Measurements from ENCODE around the gene RGS8. TPM values are rescaled to one million over a fixed set of nuclear protein-coding genes. Genes with fewer than 3 reads are reported as not detected.

Gene RGS8
- total RNA-seq, 2 experiments from 2014 or later = not detected

DNA sequence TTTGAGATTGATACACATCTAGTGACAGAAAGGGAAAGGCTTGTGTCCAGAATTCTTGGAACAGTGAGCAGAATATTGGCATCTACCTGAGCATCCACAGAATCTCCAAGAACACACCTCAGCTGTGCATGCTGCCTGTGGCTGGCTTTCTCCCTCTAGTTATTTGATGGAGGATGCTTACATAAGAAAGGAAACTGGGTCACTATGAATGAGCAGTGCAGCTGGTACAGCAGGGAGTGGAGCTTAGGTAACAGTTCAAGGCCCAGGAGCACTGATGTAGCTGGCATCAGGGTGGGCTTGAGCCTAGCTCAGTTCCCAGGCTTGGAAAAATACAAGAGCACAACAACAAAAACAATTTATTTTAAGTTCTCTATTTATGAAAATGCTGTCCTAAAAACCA, 26.3 kb downstream of the RGS8 start:
- ChIA-PET CTCF (interaction anchor here (1.1 kb wide), 2 partner anchors 59 to 124 kb away, joined by 3 read pairs; no protein-coding TSS in a partner anchor), POLR2A (interaction anchor here (0.5 to 0.9 kb wide), 2 partner anchors 9 to 26 kb away, joined by 3 read pairs; no protein-coding TSS in a partner anchor)
- Mint-ChIP-seq H3K36me3 (ENCODE audit: low read depth) (no peaks in the 10 kb centered on the region), H3K4me1 (ENCODE audit: low read depth) (no peaks in the 10 kb centered on the region), H3K9me3 (no peaks in the 10 kb centered on the region), H3K27ac (no peak overlapping the region), H3K4me3 (no peak overlapping the region), H3K27me3 (peaks cover 8% of the 10 kb centered on the region)
- Histone ChIP-seq H3K36me3 (ENCODE audit: insufficient read depth, low read length) (no peaks in the 10 kb centered on the region), H3K27ac (ENCODE audit: low read depth in 1 of 2, low read length in 2 of 2) (no peak overlapping the region), H3K4me3 (ENCODE audit: low read length) (no peak overlapping the region), H3K9me3 (ENCODE audit: control insufficient read depth in 1 of 2, insufficient read depth in 1 of 2, low read length in 2 of 2) (no peaks in the 10 kb centered on the region), H3K4me1 (ENCODE audit: insufficient read depth, low read length) (no peaks in the 10 kb centered on the region), H3K27me3 (ENCODE audit: control insufficient read depth in 1 of 2, insufficient read depth in 2 of 2, low read length in 2 of 2) (peaks cover 0 to 3% of the 10 kb centered on the region in 2 experiments)
- intact Hi-C loops (cut with DNase I, micrococcal nuclease) = no loop called here
- no peak for ATAC-seq (ENCODE audit: poor library complexity)
- TF ChIP-seq, protein P1, sequence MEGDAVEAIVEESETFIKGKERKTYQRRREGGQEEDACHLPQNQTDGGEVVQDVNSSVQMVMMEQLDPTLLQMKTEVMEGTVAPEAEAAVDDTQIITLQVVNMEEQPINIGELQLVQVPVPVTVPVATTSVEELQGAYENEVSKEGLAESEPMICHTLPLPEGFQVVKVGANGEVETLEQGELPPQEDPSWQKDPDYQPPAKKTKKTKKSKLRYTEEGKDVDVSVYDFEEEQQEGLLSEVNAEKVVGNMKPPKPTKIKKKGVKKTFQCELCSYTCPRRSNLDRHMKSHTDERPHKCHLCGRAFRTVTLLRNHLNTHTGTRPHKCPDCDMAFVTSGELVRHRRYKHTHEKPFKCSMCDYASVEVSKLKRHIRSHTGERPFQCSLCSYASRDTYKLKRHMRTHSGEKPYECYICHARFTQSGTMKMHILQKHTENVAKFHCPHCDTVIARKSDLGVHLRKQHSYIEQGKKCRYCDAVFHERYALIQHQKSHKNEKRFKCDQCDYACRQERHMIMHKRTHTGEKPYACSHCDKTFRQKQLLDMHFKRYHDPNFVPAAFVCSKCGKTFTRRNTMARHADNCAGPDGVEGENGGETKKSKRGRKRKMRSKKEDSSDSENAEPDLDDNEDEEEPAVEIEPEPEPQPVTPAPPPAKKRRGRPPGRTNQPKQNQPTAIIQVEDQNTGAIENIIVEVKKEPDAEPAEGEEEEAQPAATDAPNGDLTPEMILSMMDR (IDR thresholded peaks at IDR 0.05) = no peak
- DNase-seq = no peak

- Histone ChIP-seq H3K4me3 (ENCODE audit: low read length) (no peak overlapping the region), H3K9me3 (ENCODE audit: control insufficient read depth in 1 of 2, insufficient read depth in 1 of 2, low read length in 2 of 2) (no peaks in the 10 kb centered on the region), H3K36me3 (ENCODE audit: insufficient read depth, low read length) (no peaks in the 10 kb centered on the region), H3K27me3 (ENCODE audit: control insufficient read depth in 1 of 2, insufficient read depth in 2 of 2, low read length in 2 of 2) (peaks cover 0 to 3% of the 10 kb centered on the region in 2 experiments), H3K4me1 (ENCODE audit: insufficient read depth, low read length) (no peaks in the 10 kb centered on the region), H3K27ac (ENCODE audit: low read depth in 1 of 2, low read length in 2 of 2) (no peak overlapping the region)
- no peak for ATAC-seq (ENCODE audit: poor library complexity)
- Mint-ChIP-seq H3K27me3 (peaks cover 8% of the 10 kb centered on the region), H3K4me3 (no peak overlapping the region), H3K9me3 (no peaks in the 10 kb centered on the region), H3K4me1 (ENCODE audit: low read depth) (no peaks in the 10 kb centered on the region), H3K36me3 (ENCODE audit: low read depth) (no peaks in the 10 kb centered on the region), H3K27ac (no peak overlapping the region)
- intact Hi-C loops (cut with DNase I, micrococcal nuclease) = no loop called here
- TF ChIP-seq, protein P1 (IDR thresholded peaks at IDR 0.05) = no peak
- DNase-seq = no peak
- POLR2A ChIA-PET = no interaction called here
- CTCF ChIA-PET = interaction anchor here (0.7 kb wide), 1 partner anchor 58 kb away, joined by 5 read pairs; no protein-coding TSS in a partner anchor
These were observed 27.5 kb downstream of the RGS8 start for GRCh38 chr1:182656842-182657397.

GRCh38 chr1:182653986-182654385, 30.4 kb downstream of the RGS8 start:
- Mint-ChIP-seq H3K27me3 (peaks cover 6% of the 10 kb centered on the region), H3K4me3 (no peak overlapping the region), H3K27ac (no peak overlapping the region), H3K9me3 (no peaks in the 10 kb centered on the region), H3K4me1 (ENCODE audit: low read depth) (no peaks in the 10 kb centered on the region), H3K36me3 (ENCODE audit: low read depth) (no peaks in the 10 kb centered on the region)
- H3K4me3 ChIP-seq (ENCODE audit: low read length) = no peak overlapping the region
- peaks cover 0 to 3% of the 10 kb centered on the region in 2 experiments for H3K27me3 ChIP-seq (ENCODE audit: control insufficient read depth in 1 of 2, insufficient read depth in 2 of 2, low read length in 2 of 2)
- H3K4me1 ChIP-seq (ENCODE audit: insufficient read depth, low read length) = no peaks in the 10 kb centered on the region
- ChIA-PET POLR2A (no interaction called here), CTCF (no interaction called here)
- H3K9me3 ChIP-seq (ENCODE audit: control insufficient read depth in 1 of 2, insufficient read depth in 1 of 2, low read length in 2 of 2) = no peaks in the 10 kb centered on the region
- ATAC-seq (ENCODE audit: poor library complexity) (no peak), DNase-seq (no peak)
- H3K27ac ChIP-seq (ENCODE audit: low read depth in 1 of 2, low read length in 2 of 2) = no peak overlapping the region
- H3K36me3 ChIP-seq (ENCODE audit: insufficient read depth, low read length) = no peaks in the 10 kb centered on the region
- TF ChIP-seq, protein P1 (IDR thresholded peaks at IDR 0.05) = no peak
- intact Hi-C loops (cut with DNase I, micrococcal nuclease) = no loop called here

All from CD4-positive, alpha-beta T cell (primary cell).